ENCODE measurements around the gene SPINK1. TPM values are rescaled to one million over a fixed set of nuclear protein-coding genes. Genes with fewer than 3 reads are reported as not detected.
A peak's percentile ranks its signal among the peaks of the same experiment; 100 is the strongest.

Gene SPINK1
- total and polyA plus RNA-seq, 5 donors from 2014 or later, result not detected

DNA sequence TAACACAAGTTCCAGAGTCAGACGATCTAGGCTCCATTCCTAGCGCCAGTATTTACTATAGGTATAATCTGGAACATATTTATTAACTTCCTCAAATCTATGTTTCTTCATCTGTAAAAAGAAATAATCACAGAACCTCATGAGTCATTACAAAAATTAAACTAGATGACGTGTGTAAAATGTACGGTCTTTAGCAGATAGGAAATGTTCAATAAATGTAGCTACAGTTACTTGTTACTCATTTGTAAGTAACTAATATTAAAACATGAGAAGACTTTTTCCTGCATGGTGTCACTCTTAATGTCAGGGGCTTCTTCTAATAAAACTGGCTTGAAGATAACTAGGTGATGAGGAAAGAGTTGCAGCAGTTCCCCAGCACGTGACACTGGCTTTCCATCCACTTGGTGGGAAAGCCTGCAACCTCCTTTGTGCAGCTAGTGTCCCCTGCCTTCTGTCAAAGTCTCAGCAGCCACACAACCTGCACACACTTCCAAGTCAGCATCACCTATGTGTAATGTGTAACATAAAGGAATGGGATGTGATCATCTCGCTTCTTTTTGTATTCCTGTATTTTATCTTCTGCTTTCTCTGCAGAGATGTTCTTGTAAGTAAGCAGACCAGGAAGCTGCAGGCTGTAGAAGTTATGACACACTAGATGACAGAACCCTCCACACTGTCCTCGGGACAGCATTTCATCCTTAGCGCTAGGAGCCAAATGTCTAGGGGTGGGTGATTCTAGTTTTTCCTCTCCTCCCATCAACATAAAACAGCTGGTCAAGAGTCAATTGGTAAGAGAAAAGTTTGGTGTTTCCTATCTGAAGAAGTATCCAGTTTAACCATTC lies 47.1 kb downstream of the SPINK1 start:
- Histone ChIP-seq H3K27ac (ENCODE audit: insufficient read depth, low read length, poor library complexity, severe bottlenecking) (no peak overlapping the region), H3K4me1 (ENCODE audit: control insufficient read depth, insufficient read depth, low read length, poor library complexity, severe bottlenecking) (no peaks in the 10 kb centered on the region), H3K4me3 (ENCODE audit: low read depth, low read length) (no peak overlapping the region), H3K36me3 (ENCODE audit: control insufficient read depth, insufficient read depth, low read length) (no peaks in the 10 kb centered on the region), H3K27me3 (ENCODE audit: control insufficient read depth, insufficient read depth, low read length) (no peaks in the 10 kb centered on the region), H3K9me3 (ENCODE audit: control insufficient read depth in 2 of 2, low read length in 2 of 2) (no peaks in the 10 kb centered on the region)
- Mint-ChIP-seq H3K9me3 (peaks cover 0 to 3% (median 0%) of the 10 kb centered on the region in 7 donors), H3K27ac (peak overlapping the region in 1 of 3 donors; percentile 60), H3K4me3 (no peak overlapping the region), H3K4me1 (peaks cover 5 to 25% (median 7%) of the 10 kb centered on the region in 4 donors), H3K27me3 (no peaks in the 10 kb centered on the region), H3K36me3 (no peaks in the 10 kb centered on the region)
- DNase-seq, result no peak
- ATAC-seq (ENCODE audit: low read depth in 2 of 2), result no peak

DNA sequence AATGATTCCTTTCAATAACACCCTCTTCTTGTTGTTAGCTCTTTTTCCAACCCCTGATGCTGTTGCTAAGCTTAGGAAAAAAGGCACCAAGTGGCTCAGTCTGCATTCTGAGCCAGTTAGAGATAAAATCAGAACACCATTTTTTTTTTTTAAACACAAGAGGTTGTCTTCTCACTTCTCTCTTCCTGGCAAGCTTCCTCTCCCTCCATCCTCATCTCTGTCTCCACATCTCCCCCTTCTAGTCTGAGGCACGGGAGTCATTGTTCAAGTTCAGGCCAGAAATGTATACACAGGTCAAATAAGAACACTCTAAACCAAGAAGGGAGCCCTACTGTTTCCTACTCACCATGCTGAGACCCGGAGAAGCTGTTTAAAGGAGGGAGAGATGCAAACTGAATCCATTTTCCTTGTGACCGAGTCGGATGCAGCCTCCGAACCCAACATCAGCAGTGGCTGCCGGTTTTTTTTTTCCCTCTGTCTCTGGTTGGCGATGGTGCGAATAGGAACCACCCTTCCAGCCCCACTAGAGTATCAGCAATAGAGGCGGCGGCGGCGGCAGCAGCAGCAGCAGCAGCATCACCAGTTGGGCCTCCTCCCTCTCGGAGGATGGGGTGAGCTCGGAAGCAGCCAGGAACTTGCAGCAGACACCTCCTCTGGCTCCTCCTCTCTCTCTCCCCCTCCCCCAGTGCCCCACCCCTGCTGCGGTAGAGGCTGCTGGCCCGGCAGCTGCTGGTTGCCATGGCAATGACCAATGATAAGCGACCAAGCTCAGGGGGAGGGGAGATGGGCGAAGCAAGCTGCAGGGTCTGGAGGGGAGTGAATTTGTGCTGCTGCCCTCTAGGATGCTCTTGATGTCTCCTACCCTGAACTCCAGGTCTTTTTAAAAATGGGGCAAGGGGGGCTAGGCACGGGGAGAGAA lies 49.1 kb downstream of the SPINK1 start, which contains the start of gene JAKMIP2:
Gene JAKMIP2, minus strand, starts transcription at position 619 of the 919 bp plus-strand sequence. CDS start 110,922 bp downstream, outside the sequence.
- no peaks in the 10 kb centered on the region for H3K36me3 ChIP-seq (ENCODE audit: control insufficient read depth, insufficient read depth, low read length)
- Mint-ChIP-seq H3K4me1 (peaks cover 5 to 25% (median 7%) of the 10 kb centered on the region in 4 donors), H3K36me3 (no peaks in the 10 kb centered on the region), H3K27ac (peak within 1 kb of the TSS in 2 of 3 donors; percentile 39 to 73), H3K4me3 (peak within 1 kb of the TSS; percentile 76 to 89 (median 86)), H3K27me3 (no peaks in the 10 kb centered on the region), H3K9me3 (no peaks in the 10 kb centered on the region)
- H3K9me3 ChIP-seq (ENCODE audit: control insufficient read depth in 2 of 2, low read length in 2 of 2), result no peaks in the 10 kb centered on the region
- H3K4me1 ChIP-seq (ENCODE audit: control insufficient read depth, insufficient read depth, low read length, poor library complexity, severe bottlenecking), result no peaks in the 10 kb centered on the region
- peak; percentile 93 to 98 for ATAC-seq (ENCODE audit: low read depth in 2 of 2)
- H3K27me3 ChIP-seq (ENCODE audit: control insufficient read depth, insufficient read depth, low read length), result no peaks in the 10 kb centered on the region
- DNase-seq, result peak; percentile 71 to 85 (median 74)
- H3K27ac ChIP-seq (ENCODE audit: insufficient read depth, low read length, poor library complexity, severe bottlenecking), result peak within 1 kb of the TSS; percentile 45
- peak within 1 kb of the TSS; percentile 64 for H3K4me3 ChIP-seq (ENCODE audit: low read depth, low read length)

GRCh38 chr5:147780924-147781573 lies 50.4 kb downstream of the SPINK1 start:
- H3K9me3 Mint-ChIP-seq, result peaks cover 0 to 2% (median 0%) of the 10 kb centered on the region in 7 donors
- H3K4me1 Mint-ChIP-seq, result peaks cover 5 to 25% (median 7%) of the 10 kb centered on the region in 4 donors
- no peaks in the 10 kb centered on the region for H3K27me3 Mint-ChIP-seq
- peak overlapping the region in 2 of 4 donors; percentile 86 to 89 for H3K4me3 Mint-ChIP-seq
- H3K36me3 Mint-ChIP-seq, result no peaks in the 10 kb centered on the region
- H3K4me3 ChIP-seq (ENCODE audit: low read depth, low read length), result peak overlapping the region; percentile 64
- no peaks in the 10 kb centered on the region for H3K36me3 ChIP-seq (ENCODE audit: control insufficient read depth, insufficient read depth, low read length)
- H3K27ac Mint-ChIP-seq, result peak overlapping the region in 1 of 3 donors; percentile 50
- ATAC-seq (ENCODE audit: low read depth in 2 of 2) (no peak), DNase-seq (no peak)
- H3K27ac ChIP-seq (ENCODE audit: insufficient read depth, low read length, poor library complexity, severe bottlenecking), result no peak overlapping the region
- no peaks in the 10 kb centered on the region for H3K9me3 ChIP-seq (ENCODE audit: control insufficient read depth in 2 of 2, low read length in 2 of 2)
- no peaks in the 10 kb centered on the region for H3K27me3 ChIP-seq (ENCODE audit: control insufficient read depth, insufficient read depth, low read length)
- no peaks in the 10 kb centered on the region for H3K4me1 ChIP-seq (ENCODE audit: control insufficient read depth, insufficient read depth, low read length, poor library complexity, severe bottlenecking)

DNA sequence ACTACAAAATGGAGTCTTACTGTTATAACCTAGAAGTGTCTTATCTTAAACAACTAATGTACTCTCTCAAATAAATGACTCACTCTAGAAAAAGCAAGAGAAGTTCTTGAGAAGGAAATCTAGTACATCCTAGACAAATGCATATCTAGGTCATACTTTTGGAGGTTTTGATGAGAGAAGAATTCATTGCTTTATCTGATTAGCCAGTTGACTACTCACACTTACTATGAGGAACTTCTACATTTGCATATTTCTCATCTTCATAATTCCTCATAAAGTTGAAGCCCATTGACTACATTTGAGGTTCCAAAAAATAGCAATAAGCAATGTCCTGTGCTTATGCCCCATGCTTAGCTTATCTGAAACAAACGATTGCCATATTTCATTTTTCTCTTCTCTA lies 51.8 kb downstream of the SPINK1 start:
- Histone ChIP-seq H3K9me3 (ENCODE audit: control insufficient read depth in 2 of 2, low read length in 2 of 2) (no peaks in the 10 kb centered on the region), H3K36me3 (ENCODE audit: control insufficient read depth, insufficient read depth, low read length) (no peaks in the 10 kb centered on the region), H3K27me3 (ENCODE audit: control insufficient read depth, insufficient read depth, low read length) (no peaks in the 10 kb centered on the region), H3K4me3 (ENCODE audit: low read depth, low read length) (no peak overlapping the region), H3K4me1 (ENCODE audit: control insufficient read depth, insufficient read depth, low read length, poor library complexity, severe bottlenecking) (no peaks in the 10 kb centered on the region), H3K27ac (ENCODE audit: insufficient read depth, low read length, poor library complexity, severe bottlenecking) (no peak overlapping the region)
- H3K4me1 Mint-ChIP-seq, result peaks cover 5 to 25% (median 7%) of the 10 kb centered on the region in 4 donors
- no peaks in the 10 kb centered on the region for H3K36me3 Mint-ChIP-seq
- H3K27me3 Mint-ChIP-seq, result no peaks in the 10 kb centered on the region
- ATAC-seq (ENCODE audit: low read depth in 2 of 2) (no peak), DNase-seq (no peak)
- H3K4me3 Mint-ChIP-seq, result no peak overlapping the region
- no peak overlapping the region for H3K27ac Mint-ChIP-seq
- H3K9me3 Mint-ChIP-seq, result peaks cover 0 to 2% (median 0%) of the 10 kb centered on the region in 7 donors

- no peaks in the 10 kb centered on the region for H3K9me3 ChIP-seq (ENCODE audit: control insufficient read depth in 2 of 2, low read length in 2 of 2)
- H3K4me1 Mint-ChIP-seq, result peaks cover 0 to 21% (median 1%) of the 10 kb centered on the region in 4 donors
- H3K27ac Mint-ChIP-seq, result peak overlapping the region in 1 of 3 donors; percentile 32
- no peaks in the 10 kb centered on the region for H3K36me3 ChIP-seq (ENCODE audit: control insufficient read depth, insufficient read depth, low read length)
- peaks cover 0 to 2% (median 0%) of the 10 kb centered on the region in 7 donors for H3K9me3 Mint-ChIP-seq
- H3K27me3 ChIP-seq (ENCODE audit: control insufficient read depth, insufficient read depth, low read length), result no peaks in the 10 kb centered on the region
- no peaks in the 10 kb centered on the region for H3K4me1 ChIP-seq (ENCODE audit: control insufficient read depth, insufficient read depth, low read length, poor library complexity, severe bottlenecking)
- H3K27ac ChIP-seq (ENCODE audit: insufficient read depth, low read length, poor library complexity, severe bottlenecking), result no peak overlapping the region
- no peaks in the 10 kb centered on the region for H3K27me3 Mint-ChIP-seq
- no peak overlapping the region for H3K4me3 ChIP-seq (ENCODE audit: low read depth, low read length)
- no peak for ATAC-seq (ENCODE audit: low read depth in 2 of 2)
- H3K4me3 Mint-ChIP-seq, result no peak overlapping the region
- DNase-seq, result no peak
- H3K36me3 Mint-ChIP-seq, result no peaks in the 10 kb centered on the region
These were observed 54.5 kb downstream of the SPINK1 start for GRCh38 chr5:147776989-147777388.

Other genes with a start within 250 kb of the SPINK1 start
- 2.9 TPM for gene JAKMIP2, start 48.9 kb downstream of the SPINK1 start, total RNA-seq
- gene JAKMIP2, start 48.9 kb downstream of the SPINK1 start, polyA plus RNA-seq, result 1 to 10 TPM in 3 of 4 donors, under 1 TPM in 1; 0.26 to 5.0 (median 2.2) TPM
- not detected for gene SCGB3A2, start 47.0 kb upstream of the SPINK1 start, total RNA-seq
- not detected for gene SCGB3A2, start 47.0 kb upstream of the SPINK1 start, polyA plus RNA-seq
- gene C5orf46, start 74.9 kb upstream of the SPINK1 start, total RNA-seq, result not detected
- not detected for gene C5orf46, start 74.9 kb upstream of the SPINK1 start, polyA plus RNA-seq
- not detected for gene SPINK5, start 232.3 kb upstream of the SPINK1 start, total RNA-seq
- gene SPINK5, start 232.3 kb upstream of the SPINK1 start, polyA plus RNA-seq, result not detected